ENCODE measurements around the gene PYDC1. TPM values are rescaled to one million over a fixed set of nuclear protein-coding genes. Genes with fewer than 3 reads are reported as not detected.
"Not testable (repeated sequence)": the region's sequence is repeated elsewhere in the genome, so short reads cannot be mapped to it uniquely, and the experiment has no call there.

PYDC1 gene
- polyA plus RNA-seq, 1 donor, result not detected

DNA sequence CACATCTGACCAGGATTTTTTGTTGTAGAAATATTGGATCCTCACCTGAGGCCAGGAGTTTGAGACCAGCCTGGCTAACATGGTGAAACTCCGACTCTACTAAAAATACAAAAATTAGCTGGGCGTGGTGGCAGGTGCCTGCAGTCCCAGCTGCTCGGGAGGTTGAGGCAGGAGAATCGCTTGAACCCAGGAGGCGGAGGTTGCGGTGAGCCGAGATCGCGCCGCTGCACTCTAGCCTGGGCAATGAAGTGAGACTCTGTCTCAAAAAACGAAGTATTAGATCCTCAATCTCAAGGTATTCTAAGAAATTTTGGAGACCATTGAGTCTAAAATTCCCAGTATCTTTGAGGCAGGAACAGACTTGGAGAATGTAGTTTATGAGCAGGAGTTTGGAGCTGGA is 21.1 kb downstream of the PYDC1 start:
- not testable (repeated sequence) for DNase-seq

DNA sequence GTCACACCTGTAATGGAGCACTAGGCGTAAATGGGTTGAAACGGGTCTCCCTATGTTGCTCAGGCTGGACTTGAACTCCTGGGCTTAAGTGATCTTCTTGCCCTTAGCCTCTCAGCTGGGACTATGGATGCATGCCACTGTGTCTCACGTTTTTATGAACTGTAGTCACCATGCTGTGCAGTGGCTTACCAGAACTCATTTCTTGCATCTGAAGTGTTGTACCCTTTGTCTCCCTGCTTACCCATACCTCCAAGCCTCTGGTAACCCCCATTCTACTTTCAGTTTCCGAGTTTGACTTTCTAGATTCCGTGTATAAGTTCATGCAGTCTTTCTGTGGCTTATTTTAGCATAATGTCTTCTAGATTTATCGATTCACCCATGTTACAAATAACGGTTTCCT is 22.0 kb downstream of the PYDC1 start:
- no peak for DNase-seq

GRCh38 chr16:31193874-31194273 is 23.1 kb downstream of the PYDC1 start:
- no peak for DNase-seq

DNA sequence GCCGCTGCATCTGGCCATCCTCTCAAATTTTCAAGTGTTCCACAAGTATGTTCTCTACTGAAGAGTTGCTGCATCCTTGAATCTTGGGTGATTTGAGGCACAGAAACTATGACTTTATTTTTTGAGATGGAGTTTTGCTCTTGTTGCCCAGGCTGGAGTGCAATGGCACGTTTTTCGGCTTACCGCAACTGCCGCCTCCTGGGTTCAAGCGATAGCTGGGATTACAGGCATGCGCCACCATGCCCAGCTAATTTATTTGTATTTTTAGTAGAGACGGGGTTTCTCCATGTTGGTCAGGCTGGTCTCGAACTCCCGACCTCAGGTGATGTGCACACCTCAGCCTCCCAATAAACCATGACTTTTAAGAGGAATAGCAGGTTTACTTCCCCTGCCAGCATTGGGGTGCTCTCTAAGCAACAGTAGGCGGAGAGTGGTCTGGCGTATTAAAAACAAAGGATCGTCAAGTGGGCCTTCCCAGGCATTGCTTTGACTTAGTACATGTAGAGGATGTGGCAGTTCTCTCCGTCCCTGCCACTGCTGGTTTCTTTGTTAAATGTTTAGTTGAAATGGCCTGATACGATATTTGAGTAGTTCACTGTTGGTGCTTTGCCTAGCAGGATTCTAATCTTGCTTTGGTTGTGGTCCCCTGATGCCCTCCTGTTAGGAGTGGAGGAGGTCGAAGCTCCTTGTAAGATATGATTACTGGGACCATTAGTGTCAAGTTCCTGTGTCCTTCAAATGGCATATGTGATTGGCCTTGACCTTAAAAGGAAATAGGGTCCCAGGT is 23.9 kb downstream of the PYDC1 start:
- DNase-seq, result no peak

GRCh38 chr16:31191697-31192428 is 25.1 kb downstream of the PYDC1 start:
- no peak for DNase-seq

DNA sequence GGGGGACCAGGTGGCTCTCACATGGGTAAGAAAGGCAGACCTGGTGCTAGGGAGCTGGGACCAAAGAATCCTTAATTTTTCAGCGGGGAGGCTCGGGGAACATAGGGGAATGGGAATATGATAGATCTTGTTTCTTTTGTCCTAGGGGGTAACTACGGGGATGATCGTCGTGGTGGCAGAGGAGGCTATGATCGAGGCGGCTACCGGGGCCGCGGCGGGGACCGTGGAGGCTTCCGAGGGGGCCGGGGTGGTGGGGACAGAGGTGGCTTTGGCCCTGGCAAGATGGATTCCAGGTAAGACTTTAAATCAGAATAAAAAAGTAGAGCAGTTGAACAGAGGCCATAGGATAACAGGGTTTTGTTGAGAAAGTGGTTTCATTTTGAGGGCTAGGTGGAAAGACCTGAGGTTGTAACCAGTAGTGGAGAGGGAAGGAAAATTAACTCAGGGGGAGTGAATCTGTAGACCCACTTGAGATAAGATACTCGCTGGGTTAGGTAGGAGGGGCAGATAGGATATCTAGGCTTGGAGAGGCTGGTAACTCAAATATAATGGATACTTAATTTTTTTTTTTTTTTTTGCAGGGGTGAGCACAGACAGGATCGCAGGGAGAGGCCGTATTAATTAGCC is 26.0 kb downstream of the PYDC1 start:
- no peak for DNase-seq

- no peak for DNase-seq
Observed at GRCh38 chr16:31190061-31190460, 26.9 kb downstream of the PYDC1 start.

DNA sequence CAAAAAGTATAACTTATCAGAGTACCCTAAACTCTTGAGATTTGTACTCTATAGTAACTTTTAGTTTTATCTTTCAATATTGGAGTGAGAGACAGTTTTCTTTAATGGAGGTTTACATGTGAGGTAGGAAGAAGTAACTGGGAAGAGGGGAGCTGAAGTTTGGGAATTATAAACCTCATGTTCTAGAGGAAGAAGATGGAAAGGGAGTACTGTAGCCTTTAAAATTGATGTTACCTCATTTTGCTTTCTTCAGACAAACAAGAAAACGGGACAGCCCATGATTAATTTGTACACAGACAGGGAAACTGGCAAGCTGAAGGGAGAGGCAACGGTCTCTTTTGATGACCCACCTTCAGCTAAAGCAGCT is 27.5 kb downstream of the PYDC1 start:
- DNase-seq, result no peak

GRCh38 chr16:31188450-31189411 is 28.2 kb downstream of the PYDC1 start:
- no peak for DNase-seq

GRCh38 chr16:31187808-31188189 is 29.1 kb downstream of the PYDC1 start:
- no peak for DNase-seq

DNA sequence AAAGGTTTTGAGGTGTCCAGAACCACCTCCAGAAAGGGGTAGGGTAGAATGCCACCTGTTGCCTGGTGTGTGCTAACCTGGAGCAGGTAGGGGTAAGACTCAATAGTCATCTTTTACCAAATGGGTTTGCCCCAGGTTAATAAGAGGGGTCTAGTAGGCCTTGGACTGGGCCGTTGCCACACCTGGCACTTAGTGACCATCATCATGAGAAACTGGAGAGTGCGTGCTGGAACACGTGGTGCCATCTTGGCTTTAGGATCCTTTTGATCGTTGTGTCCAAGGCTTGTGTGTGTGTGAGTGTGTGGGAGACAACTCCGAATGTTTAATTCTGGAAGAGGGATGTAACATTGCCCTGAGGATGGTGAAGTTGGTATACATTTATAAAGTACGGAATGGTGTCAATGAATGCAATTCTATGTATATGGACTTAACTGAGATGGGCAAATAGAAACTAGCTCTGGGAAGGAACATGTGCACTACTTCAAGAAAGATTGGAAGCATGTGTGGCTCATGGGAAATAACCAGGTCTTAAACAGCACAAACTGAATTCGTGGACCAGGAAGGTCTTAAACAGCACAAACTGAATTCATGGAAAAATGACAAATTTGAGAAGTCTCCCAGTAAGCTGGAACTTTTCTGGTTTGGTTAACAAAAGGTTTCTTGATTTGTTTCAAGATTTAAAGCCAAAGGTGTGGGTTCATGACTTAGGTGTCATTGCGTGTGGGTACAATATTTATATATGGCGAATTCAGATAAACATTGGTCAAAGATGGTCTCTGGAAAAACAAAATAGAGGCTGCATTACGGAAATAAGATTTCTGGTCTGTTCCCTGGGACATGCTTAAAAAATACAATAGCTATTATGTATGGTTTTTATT is 29.8 kb downstream of the PYDC1 start:
- DNase-seq, result no peak

DNA sequence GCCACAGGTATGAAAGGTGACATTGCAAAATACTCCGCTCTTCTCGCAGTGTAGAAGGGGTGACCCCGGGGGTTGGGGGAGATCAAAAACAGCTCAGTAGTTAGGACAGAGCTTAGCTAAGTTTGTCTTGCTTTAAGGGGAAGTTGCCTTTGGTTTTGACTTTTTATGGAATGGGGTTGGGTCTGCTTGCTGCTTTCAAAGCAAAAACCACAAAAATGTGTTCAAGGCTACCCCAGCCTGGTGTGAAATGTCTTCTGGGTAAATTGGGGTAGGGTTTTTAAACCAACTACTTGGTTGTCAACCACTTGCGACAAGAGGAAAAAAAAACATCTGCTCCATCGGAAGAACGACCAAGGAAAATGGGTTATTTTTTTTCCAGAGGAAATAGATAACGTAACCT is 30.8 kb downstream of the PYDC1 start:
- no peak for DNase-seq

- no peak for DNase-seq
Observed at GRCh38 chr16:31185339-31185738, 31.6 kb downstream of the PYDC1 start.

GRCh38 chr16:31184888-31185287 is 32.0 kb downstream of the PYDC1 start:
- no peak for DNase-seq

GRCh38 chr16:31183432-31184428 is 33.2 kb downstream of the PYDC1 start:
- DNase-seq, result no peak

DNA sequence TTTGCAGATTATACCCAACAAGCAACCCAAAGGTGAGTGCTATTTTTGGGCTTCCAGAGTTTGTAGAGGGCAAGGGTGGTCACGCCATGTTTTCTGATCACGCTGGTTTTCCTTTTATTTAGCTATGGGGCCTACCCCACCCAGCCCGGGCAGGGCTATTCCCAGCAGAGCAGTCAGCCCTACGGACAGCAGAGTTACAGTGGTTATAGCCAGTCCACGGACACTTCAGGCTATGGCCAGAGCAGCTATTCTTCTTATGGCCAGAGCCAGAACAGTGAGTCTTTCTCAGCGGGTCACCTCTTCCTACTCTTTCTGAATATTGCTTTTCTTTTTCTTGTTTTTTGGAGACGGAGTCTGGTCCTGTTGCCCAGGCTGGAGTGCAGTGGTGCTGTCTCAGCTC is 34.5 kb downstream of the PYDC1 start:
- no peak for DNase-seq

DNA sequence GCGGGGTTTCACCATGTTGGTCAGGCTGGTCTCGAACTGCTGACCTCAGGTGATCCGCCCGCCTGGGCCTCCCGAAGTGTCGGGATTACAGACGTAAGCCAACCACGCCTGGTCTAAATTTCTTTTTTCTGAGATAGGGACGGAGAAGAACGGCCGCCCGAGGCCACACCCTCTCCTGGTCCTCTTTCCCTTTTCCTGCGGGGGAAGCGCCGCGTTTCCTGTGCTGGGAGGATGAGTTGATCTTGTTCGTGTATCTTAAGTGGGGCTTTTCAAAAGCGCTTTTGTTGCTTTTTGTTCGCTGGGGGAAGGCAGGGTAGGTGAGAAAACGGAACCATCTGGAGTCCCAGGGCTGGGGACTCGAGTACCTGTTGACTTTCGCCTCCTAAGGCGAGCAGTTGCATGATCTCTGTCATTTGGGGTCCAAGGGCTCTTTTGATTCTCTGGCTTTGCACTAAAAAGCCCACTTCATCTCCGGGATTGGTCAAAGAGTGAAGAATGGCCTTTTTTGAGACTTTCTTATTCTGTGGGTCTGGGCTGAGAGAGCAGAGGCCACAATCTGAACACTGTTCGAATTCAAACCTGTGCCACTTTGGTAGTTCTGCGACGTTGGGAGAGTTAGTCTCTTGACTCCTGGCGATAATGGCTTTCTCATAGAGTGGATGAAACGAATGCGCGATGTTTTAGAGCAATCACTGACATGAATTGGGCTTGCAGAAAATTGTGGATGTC is 35.7 kb downstream of the PYDC1 start:
- no peak for DNase-seq

- peak; percentile 90 for DNase-seq
Observed at GRCh38 chr16:31179747-31180459, 37.0 kb downstream of the PYDC1 start, which contains the start of gene FUS. Gene FUS, plus strand, starts transcription at chr16:31180139. Its CDS starts 76 bp downstream, at chr16:31180215.
